Skin of body (tissue), 2 donors: ENCODE results near the gene CRYBA4. TPM values are rescaled to one million over a fixed set of nuclear protein-coding genes. Genes with fewer than 3 reads are reported as not detected.
A peak's percentile ranks its signal among the peaks of the same experiment; 100 is the strongest.

Experiments
- DNase-seq: peaks from one replicate; lab custom pipeline; 2025; lab: John Stamatoyannopoulos, UW
- total RNA-seq: library from RNA; depleted of rRNA; stranded (reverse); fragments of >200 nt; gene quantifications from one replicate; pipeline ENCODE4 v1.2.3, GENCODE V29; 2014

The CRYBA4 gene
- total RNA-seq = not detected

GRCh38 chr22:26621663-26622062 is at the start of gene CRYBA4:
Gene CRYBA4 (plus strand): TSS chr22:26621963. CDS start chr22:26622597, 634 bp downstream.
- DNase-seq = no peak

- no peak for DNase-seq
These were observed 48.6 kb upstream of the CRYBA4 start for GRCh38 chr22:26573026-26573662.

- no peak for DNase-seq
These were observed 47.6 kb upstream of the CRYBA4 start for GRCh38 chr22:26574001-26574723.

DNA sequence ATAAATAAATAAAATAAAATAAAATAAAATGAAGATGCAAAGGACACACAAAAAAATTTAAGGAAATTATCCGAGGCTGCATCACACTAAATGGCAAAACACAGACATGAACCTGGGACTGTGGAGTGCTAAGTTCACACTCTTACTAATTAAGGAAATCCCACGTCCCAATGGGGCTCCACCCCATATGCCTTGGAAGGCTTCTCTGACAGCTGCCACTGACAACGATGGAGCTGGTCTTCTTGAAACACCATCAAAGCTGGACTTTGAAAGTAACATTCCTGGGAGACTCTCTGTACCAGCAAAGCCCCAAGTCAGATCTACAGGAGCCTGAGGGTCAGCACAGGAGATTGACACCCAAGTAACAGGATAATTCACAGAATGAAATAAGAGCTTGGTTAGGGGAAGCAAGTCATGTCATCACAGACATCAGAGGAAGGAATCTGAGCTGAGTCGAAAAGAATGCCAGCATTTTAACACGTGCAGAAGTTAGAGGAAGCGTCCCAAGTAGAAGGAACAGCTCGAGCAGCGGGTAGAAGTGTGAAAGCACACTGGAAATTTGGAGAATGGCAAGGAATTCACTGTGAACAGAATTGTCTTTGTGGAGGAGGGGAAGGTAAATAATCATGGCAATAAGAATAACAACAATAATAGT is 45.6 kb upstream of the CRYBA4 start:
- DNase-seq = peak; percentile 65

DNA sequence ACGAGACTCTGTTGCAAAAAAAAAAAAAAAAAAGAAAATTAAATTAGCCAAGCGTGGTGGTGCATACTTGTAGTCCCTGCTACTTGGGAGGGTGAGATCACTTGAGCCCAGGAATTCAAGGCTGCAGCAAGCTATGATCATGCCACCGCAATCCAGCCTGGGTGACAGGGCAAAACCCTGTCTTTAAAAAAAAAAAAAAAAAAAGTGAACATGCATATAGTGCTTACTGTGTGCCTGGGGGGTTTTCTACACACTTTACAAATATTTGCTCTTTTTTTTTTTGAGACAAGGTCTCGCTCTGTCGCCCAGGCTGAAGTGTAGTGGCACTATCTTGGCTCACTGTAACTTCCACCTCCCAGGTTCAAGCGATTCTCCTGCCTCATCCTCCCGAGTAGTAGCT is 44.7 kb upstream of the CRYBA4 start:
- DNase-seq = no peak

GRCh38 chr22:26579331-26579886 is 42.4 kb upstream of the CRYBA4 start:
- DNase-seq = no peak

DNA sequence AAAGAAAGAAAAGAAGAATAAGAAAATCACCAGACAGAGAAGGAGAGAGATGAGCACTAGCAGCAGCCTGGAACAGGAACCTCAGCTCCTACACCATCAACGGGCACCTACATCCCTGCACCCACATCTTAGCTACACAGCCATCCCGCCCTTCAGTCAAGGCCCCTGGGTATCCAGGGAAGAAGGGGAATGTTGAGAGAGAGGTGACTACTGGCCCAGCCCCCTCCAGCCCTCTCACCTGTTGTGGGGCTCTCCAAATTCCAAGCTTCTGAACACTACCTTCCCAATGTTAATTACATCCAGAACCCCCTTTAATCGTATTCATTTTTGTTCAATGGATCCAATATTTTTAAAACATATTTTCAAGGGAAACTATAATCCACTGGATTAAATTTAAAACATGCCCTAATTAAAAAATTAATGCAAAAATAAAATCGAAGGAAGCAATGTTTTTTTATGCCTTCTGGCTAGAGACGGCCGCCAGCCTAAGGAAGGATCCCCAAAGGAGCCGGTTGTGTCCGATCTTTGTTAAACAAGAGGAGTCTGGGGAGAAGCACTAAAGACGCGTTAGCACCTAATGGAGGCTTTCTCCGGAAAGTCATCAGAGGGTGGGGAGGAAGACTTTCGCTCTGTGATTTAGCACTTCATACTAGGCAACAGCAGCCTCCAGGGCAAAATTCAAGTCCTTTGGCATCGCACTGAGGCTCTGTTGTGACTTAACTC is 41.4 kb upstream of the CRYBA4 start:
- no peak for DNase-seq

- DNase-seq = no peak
These were observed 40.7 kb upstream of the CRYBA4 start for GRCh38 chr22:26581026-26581425.

DNA sequence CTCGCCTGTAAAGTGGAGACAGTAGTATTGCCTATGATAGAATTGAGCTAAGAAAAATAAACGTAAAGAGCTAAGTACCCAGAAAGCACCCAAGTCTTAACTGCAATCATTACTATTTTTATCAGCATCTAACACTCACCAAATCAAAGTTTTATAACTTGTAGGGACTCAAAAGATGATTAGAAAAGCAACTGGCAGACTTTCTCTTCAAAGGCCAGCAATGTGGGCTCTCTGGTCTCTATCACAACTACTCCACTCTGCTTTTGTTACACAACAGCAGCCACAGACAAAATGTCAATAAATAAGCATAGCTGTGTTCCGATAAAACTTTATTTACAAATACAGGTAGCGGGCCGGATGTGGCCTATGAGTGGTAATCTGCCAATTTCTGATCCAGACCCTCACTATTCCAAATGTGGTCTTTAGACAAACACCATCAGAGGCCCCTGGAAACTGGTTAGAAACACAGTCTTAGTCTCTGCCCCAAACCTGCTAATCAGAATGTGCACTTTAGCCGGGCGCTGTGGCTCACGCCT is 40.1 kb upstream of the CRYBA4 start:
- DNase-seq = no peak

GRCh38 chr22:26584010-26584409 is 37.8 kb upstream of the CRYBA4 start:
- DNase-seq = no peak

- no peak for DNase-seq
These were observed 36.5 kb upstream of the CRYBA4 start for GRCh38 chr22:26585104-26585790.

DNA sequence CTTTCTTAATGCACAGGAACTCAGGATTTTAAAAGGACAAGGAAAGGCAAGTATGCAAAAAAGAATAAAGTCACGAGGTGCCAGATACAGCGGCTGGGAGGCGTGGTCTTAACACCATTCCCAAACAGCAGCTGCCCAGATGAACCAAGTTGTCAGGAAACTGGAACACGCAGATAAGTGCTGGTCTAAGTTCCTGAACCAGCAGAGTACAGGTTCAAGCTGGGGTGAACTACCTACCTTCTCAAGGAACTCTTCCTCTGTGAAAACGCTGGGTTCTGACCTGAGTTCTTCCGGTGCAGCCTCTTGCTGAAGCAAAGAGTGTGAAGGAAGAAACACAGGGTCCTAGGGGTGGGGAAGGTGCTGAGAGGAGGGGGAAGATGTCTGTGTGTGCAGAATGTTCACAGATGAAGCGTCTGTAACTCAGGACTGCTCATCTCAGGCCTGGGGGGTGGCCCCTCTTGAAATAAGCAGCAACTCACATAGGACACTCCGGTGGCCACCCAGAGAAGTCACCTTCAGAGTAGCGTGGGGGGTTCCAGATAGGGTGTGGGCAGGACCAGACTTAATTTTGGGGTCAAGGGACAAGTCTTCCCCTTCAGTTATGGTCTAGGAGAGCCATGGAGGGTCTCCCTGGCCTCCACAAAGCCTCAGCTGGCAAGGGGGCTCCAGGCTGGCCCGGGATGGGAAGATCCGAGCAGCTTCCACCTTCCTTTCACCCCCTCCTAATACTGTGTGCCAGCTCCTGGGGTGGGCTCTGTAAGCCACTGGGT is 35.0 kb upstream of the CRYBA4 start:
- no peak for DNase-seq

- DNase-seq = no peak
These were observed 33.7 kb upstream of the CRYBA4 start for GRCh38 chr22:26587991-26588613.

- no peak for DNase-seq
These were observed 32.9 kb upstream of the CRYBA4 start for GRCh38 chr22:26588729-26589366.

GRCh38 chr22:26589367-26589844 is 32.4 kb upstream of the CRYBA4 start:
- DNase-seq = no peak

DNA sequence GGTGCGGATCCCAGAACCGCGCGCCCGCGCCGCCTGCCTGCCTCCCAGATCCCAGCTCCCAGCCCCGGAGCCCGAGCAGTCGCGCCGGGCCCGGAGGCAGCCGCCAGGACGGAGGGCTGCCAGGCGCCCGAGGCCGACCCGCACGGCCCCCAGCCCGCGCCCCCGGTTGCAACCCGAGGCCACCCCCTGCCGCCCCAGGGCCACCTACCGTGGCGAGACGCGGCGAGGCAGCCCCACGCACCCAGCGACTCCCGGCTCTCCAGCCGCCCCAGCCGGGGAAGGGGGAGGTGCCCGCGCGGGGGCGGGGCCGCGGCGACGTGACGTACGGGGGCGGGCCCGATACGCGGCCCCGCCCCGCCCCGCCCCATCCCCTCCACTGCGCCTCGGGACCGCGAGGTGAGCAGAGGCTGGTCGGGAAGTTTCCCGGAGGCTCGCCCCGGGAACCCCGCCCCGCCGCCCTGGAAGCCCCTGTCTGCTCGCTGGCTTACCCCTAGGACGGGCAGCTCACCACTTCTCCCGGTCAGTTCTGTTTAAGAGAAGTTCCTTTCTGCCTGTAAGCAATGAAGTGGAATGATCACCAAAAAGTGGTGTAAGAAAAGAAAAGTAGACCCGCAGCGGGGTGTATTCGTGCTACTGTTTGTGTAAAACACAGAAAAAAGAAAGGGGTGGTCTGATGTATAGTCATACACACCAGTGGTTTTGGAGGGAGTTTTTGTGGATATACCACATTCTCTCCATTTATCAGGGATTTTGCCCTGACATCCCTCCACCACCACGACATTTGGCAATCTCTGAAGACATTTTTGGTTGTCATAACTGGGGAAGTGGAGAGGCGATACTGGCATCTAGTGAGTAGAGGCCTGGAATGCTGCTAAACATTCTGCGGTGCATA is 31.7 kb upstream of the CRYBA4 start, which contains the start of gene TPST2:
Gene TPST2, minus strand, starts transcription at position 288 of the 892 bp plus-strand sequence. CDS start 48,502 bp downstream, outside the sequence.
- DNase-seq = peak; percentile 48

GRCh38 chr22:26592421-26592891 is 29.3 kb upstream of the CRYBA4 start:
- DNase-seq = no peak
